GM19043 (cell line): ENCODE results near the gene ACY1.

Source experiments
- ATAC-seq: cut with Tn5 transposase; IDR thresholded peaks from one replicate; pipeline ENCODE4 v1.9.1; 2021; ENCODE audit warnings: low read depth; ENCODE audit not compliant: unreplicated experiment

The ACY1 gene

GRCh38 chr3:52002748-52003147 is 19.4 kb downstream of the ACY1 start:
- no peak for ATAC-seq

- ATAC-seq = no peak
Observed at GRCh38 chr3:52004163-52004787, 20.9 kb downstream of the ACY1 start.

- no peak for ATAC-seq
Observed at GRCh38 chr3:52004906-52005395, 21.6 kb downstream of the ACY1 start.

GRCh38 chr3:52005571-52005986 is 22.2 kb downstream of the ACY1 start:
- ATAC-seq = no peak

- no peak for ATAC-seq
Observed at GRCh38 chr3:52006017-52006819, 22.9 kb downstream of the ACY1 start.

- no peak for ATAC-seq
Observed at GRCh38 chr3:52006820-52007133, 23.4 kb downstream of the ACY1 start.

GRCh38 chr3:52007291-52007690 is 24.0 kb downstream of the ACY1 start:
- ATAC-seq = no peak

- ATAC-seq = no peak
Observed at GRCh38 chr3:52010431-52010830, 27.1 kb downstream of the ACY1 start.

- no peak for ATAC-seq
Observed at GRCh38 chr3:52012699-52013098, 29.4 kb downstream of the ACY1 start.

- no peak for ATAC-seq
Observed at GRCh38 chr3:52013802-52014598, 30.7 kb downstream of the ACY1 start.

- ATAC-seq = no peak
Observed at GRCh38 chr3:52014613-52015012, 31.3 kb downstream of the ACY1 start.

- ATAC-seq = no peak
Observed at GRCh38 chr3:52015438-52016228, 32.3 kb downstream of the ACY1 start.

GRCh38 chr3:52017586-52017985 is 34.3 kb downstream of the ACY1 start:
- no peak for ATAC-seq

- ATAC-seq = no peak
Observed at GRCh38 chr3:52018319-52019000, 35.1 kb downstream of the ACY1 start.

GRCh38 chr3:52019352-52020080 is 36.2 kb downstream of the ACY1 start:
- no peak for ATAC-seq

- no peak for ATAC-seq
Observed at GRCh38 chr3:52020796-52021195, 37.5 kb downstream of the ACY1 start.

- ATAC-seq = no peak
Observed at GRCh38 chr3:52021489-52022268, 38.3 kb downstream of the ACY1 start.

- ATAC-seq = no peak
Observed at GRCh38 chr3:52022323-52023100, 39.2 kb downstream of the ACY1 start.
